ENCODE data around the gene ENO3.

ENO3 gene

GRCh38 chr17:4998027-4998731, 47.3 kb downstream of the ENO3 start:
- H3K4me3 ChIP-seq (replicated peaks; ENCODE audit: low read depth, low read length), result peak overlapping the region; percentile 94
- DNase-seq (ENCODE audit: extremely low read depth, low read depth), result no peak
- no peak for TF ChIP-seq CTCF (IDR thresholded peaks at IDR 0.05; ENCODE audit: low read depth, low read length, missing control alignments)

- no peak for DNase-seq (ENCODE audit: extremely low read depth, low read depth)
- no peak for TF ChIP-seq CTCF (IDR thresholded peaks at IDR 0.05; ENCODE audit: low read depth, low read length, missing control alignments)
- peak overlapping the region; percentile 94 for H3K4me3 ChIP-seq (replicated peaks; ENCODE audit: low read depth, low read length)
Measured at GRCh38 chr17:4998732-4999429, 48.0 kb downstream of the ENO3 start.

- peak overlapping the region; percentile 94 for H3K4me3 ChIP-seq (replicated peaks; ENCODE audit: low read depth, low read length)
- no peak for DNase-seq (ENCODE audit: extremely low read depth, low read depth)
- TF ChIP-seq CTCF (IDR thresholded peaks at IDR 0.05; ENCODE audit: low read depth, low read length, missing control alignments), result no peak
Measured at GRCh38 chr17:4999430-5000093, 48.6 kb downstream of the ENO3 start.

GRCh38 chr17:5000237-5000639, 49.3 kb downstream of the ENO3 start:
- DNase-seq (ENCODE audit: extremely low read depth, low read depth), result no peak
- no peak for TF ChIP-seq CTCF (IDR thresholded peaks at IDR 0.05; ENCODE audit: low read depth, low read length, missing control alignments)
- H3K4me3 ChIP-seq (replicated peaks; ENCODE audit: low read depth, low read length), result peak overlapping the region; percentile 94; the same call in 1 of the 2 replicates

- H3K4me3 ChIP-seq (replicated peaks; ENCODE audit: low read depth, low read length), result no peak overlapping the region
- no peak for DNase-seq (ENCODE audit: extremely low read depth, low read depth)
- TF ChIP-seq CTCF (IDR thresholded peaks at IDR 0.05; ENCODE audit: low read depth, low read length, missing control alignments), result no peak
Measured at GRCh38 chr17:5002121-5002788, 51.3 kb downstream of the ENO3 start.

- no peak for TF ChIP-seq CTCF (IDR thresholded peaks at IDR 0.05; ENCODE audit: low read depth, low read length, missing control alignments)
- H3K4me3 ChIP-seq (replicated peaks; ENCODE audit: low read depth, low read length), result no peak overlapping the region
- DNase-seq (ENCODE audit: extremely low read depth, low read depth), result no peak
Measured at GRCh38 chr17:5003214-5003867, 52.4 kb downstream of the ENO3 start.
